GM19025 (cell line): Measurements from ENCODE around the gene HPSE2.
"Not testable (repeated sequence)": the region's sequence is repeated elsewhere in the genome, so short reads cannot be mapped to it uniquely, and the experiment has no call there.

Source experiments
- ATAC-seq: cut with Tn5 transposase; IDR thresholded peaks from one replicate; pipeline ENCODE4 v1.9.1; 2021; ENCODE audit warnings: mild to moderate bottlenecking, low read depth, moderate library complexity; ENCODE audit not compliant: unreplicated experiment

The HPSE2 gene

GRCh38 chr10:99170116-99170675 lies 65.5 kb downstream of the HPSE2 start:
- ATAC-seq, result no peak

- ATAC-seq, result no peak
Measured at GRCh38 chr10:99161165-99161564, 74.5 kb downstream of the HPSE2 start.

GRCh38 chr10:99143651-99144050 lies 92.0 kb downstream of the HPSE2 start:
- ATAC-seq, result no peak

GRCh38 chr10:99143011-99143410 lies 92.6 kb downstream of the HPSE2 start:
- ATAC-seq, result no peak

- not testable (repeated sequence) for ATAC-seq
Measured at GRCh38 chr10:99132897-99133296, 102.8 kb downstream of the HPSE2 start.

GRCh38 chr10:99125879-99126278 lies 109.8 kb downstream of the HPSE2 start:
- no peak for ATAC-seq

GRCh38 chr10:99124376-99124775 lies 111.3 kb downstream of the HPSE2 start:
- ATAC-seq, result no peak

- ATAC-seq, result no peak
Measured at GRCh38 chr10:99123851-99124250, 111.8 kb downstream of the HPSE2 start.

- ATAC-seq, result no peak
Measured at GRCh38 chr10:99123336-99123735, 112.3 kb downstream of the HPSE2 start.

GRCh38 chr10:99119258-99119748 lies 116.3 kb downstream of the HPSE2 start:
- ATAC-seq, result no peak

- ATAC-seq, result no peak
Measured at GRCh38 chr10:99115703-99116102, 119.9 kb downstream of the HPSE2 start.

GRCh38 chr10:99085358-99085757 lies 150.3 kb downstream of the HPSE2 start:
- no peak for ATAC-seq

GRCh38 chr10:99084161-99084560 lies 151.5 kb downstream of the HPSE2 start:
- ATAC-seq, result no peak

GRCh38 chr10:99080275-99080945 lies 155.2 kb downstream of the HPSE2 start:
- no peak for ATAC-seq

GRCh38 chr10:99062591-99062990 lies 173.1 kb downstream of the HPSE2 start:
- no peak for ATAC-seq

GRCh38 chr10:99058762-99059161 lies 176.9 kb downstream of the HPSE2 start:
- no peak for ATAC-seq

GRCh38 chr10:99057936-99058690 lies 177.5 kb downstream of the HPSE2 start:
- ATAC-seq, result no peak

- ATAC-seq, result no peak
Measured at GRCh38 chr10:99045671-99046070, 190.0 kb downstream of the HPSE2 start.

GRCh38 chr10:99042051-99042771 lies 193.4 kb downstream of the HPSE2 start:
- no peak for ATAC-seq

GRCh38 chr10:99041468-99041867 lies 194.2 kb downstream of the HPSE2 start:
- no peak for ATAC-seq

- ATAC-seq, result no peak
Measured at GRCh38 chr10:99013885-99014284, 221.8 kb downstream of the HPSE2 start.
